ENCODE results near the gene FDX2.

Gene FDX2

DNA sequence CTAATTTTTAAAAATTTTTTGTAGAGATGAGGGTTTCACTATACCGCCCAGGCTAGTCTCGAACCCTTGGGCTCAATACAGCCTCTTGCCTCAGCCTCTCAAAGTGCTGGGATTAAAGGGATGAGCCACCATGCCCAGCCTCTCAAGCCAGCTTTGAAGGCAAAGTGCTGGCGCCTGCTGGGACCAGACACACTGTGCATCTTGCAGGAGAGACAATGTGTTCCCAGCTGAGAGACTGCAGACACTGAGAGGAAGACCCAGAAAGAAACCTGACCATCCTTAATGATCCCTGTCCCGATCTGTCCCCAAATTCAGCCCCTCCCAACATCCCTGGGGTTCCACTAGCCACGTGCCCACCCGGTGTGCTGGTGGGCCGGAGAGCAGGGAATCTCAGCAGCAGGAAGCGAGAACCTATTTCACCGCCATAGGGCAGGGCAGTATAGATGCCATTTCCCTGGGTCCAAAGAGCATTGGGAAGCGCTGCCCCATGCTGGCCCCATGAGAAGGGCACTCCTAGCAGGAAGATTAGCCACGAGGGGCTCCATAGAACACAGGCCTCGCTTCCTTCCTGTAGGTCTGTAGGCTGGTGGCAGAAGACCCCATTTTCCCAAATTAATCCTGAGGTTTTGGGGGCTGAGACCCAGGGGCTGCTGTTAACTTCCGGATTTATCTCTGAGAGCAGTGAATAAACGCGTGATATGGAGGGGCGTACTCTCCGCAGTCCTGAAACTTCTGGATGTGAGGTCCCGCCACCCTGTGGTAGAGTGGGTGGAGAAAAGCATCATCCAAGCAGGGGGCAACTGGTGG, 16.5 kb upstream of the FDX2 start:
- no peak for DNase-seq

- DNase-seq, result no peak
Observed at GRCh38 chr19:10329555-10329954, 13.7 kb upstream of the FDX2 start.

GRCh38 chr19:10328558-10329429, 13.0 kb upstream of the FDX2 start:
- no peak for DNase-seq

GRCh38 chr19:10327793-10328192, 12.0 kb upstream of the FDX2 start:
- DNase-seq, result no peak

- DNase-seq, result no peak
Observed at GRCh38 chr19:10325732-10326131, 9.9 kb upstream of the FDX2 start.

DNA sequence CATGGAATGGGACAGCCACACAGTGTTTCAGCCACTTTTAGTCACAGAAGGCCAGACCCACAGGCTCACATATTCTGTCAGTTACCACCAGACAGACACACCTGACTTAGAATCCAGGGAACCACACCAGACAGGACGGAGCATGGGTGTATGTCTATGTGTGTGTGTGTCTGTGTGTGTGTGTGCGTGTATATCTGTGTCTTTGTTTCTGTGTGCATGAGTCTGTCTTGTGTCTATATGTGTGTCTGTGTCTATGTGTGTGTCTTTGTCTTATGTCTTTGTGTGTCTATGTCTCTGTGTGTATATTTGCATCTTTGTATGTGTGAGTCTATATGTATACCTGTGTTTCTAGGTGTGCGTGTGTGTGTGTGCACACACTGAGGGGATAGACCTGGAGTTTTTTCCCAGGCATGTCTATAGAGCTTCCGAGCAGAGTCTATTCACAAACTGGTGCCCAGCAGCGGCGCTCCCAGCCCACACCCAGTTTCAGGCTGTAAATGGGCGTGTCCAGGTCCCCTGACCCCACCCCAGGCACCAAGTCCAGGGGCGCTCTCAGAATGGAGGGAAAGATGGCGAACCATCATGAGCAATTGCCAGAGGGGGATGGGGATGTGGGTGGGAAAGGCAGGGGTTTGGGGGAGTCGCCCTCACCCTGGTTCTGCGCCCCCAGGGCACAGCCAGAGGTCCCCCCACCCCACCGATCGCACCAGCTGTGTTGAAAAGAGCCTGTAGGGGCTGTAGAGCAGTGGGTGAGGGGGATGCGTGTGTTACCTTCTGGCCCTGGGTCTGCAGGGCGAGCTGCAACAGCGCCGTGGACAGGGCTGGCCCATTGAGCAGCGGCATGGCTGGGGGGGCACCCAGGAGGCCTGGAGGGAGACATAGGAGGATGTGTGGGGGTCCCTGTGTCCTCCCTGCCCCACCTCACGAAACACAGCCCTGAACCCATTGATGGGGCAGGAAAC, 6.3 kb upstream of the FDX2 start:
- no peak for DNase-seq

DNA sequence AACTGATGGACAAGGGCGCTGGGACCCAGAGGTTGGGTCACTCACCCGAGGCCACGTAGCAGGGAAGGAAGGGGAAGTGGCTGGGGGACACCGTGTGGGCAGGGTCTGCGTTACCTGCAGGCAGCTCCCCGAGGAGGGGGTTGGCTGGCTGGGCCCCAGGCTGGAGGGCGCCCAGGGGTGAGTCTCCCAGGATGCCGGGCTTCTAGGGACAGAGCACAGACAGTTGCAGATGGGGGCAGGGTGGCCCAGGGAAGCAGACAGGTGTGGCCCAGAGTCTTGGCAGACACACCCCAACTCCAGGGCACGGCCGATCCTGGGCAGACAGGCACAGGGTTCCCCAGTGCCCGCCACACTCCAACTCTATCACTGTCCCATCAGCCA, 5.6 kb upstream of the FDX2 start:
- DNase-seq, result no peak

- no peak for DNase-seq
Observed at GRCh38 chr19:10320602-10321416, 5.0 kb upstream of the FDX2 start.

- no peak for DNase-seq
Observed at GRCh38 chr19:10318807-10319682, 3.2 kb upstream of the FDX2 start.

DNA sequence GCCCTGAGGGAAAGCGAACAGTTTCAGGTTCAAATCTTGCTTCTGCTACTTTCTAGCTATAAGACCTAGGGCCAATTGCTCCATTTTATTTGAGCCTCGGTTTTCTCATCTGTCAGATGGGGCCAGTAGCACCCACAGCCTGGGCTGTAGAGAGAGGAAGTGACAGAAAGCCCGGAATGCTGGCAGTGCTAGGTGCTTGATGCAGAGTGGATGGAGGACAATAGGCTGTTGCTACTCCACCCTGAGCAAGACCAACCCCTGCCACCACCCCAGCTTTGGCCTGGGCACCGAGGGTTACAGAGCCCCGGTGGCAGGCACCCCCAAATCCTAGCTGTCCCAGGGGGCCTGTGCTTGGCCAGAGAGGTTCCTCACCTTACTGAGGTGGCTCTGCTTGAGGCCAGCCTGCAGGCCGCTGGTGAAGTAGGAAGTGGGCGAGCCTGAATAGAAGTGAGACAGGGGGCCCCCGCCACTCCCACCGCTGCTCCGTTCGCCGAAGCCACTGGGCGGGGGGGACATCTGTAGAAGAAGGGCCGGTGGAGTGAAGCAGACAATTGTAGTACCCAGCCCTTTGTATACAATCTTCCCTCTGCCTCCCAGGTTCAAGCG, 2.1 kb upstream of the FDX2 start:
- DNase-seq, result no peak

DNA sequence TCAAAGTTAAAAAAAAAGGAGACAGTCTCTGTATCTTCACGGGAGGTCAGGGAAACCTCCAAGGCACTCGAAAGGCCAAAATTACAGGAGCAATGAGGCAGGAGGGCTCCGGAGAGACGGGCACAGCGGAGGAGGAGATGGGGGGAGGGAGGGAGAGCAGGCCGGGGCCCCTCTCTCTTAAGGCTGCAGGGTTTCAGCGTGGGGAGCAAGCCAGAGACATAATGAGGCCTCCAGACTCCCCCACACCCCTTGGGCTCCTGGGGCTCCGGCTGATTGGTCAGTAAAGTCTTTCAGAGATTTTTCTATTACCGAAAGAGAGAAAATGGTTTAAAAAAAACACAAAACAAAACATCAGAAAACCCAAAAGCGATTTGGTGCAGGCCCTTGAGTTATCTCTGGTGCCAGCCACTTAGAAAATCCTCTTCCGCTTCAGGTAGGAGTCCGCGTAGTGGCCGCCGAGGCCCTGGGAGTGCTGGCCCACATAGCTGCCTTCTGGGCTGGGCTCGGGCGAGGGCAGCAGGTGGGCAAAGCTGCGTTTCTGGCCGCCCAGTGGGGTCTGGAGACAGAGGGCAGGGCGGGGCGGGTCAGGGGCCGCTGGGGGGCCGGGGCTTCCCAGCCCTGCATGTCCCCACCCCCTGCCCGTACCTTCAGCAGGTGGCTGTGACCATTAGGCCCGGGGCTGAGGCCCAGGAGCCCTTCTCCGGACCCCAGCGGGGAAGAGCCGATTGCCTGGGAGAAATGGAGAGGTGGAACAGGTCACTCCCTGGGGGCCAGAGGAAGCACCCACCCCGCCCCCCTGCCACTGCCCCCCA, 1.4 kb upstream of the FDX2 start:
- DNase-seq, result no peak

GRCh38 chr19:10316229-10317044, 622 bp upstream of the FDX2 start:
- no peak for DNase-seq

GRCh38 chr19:10309423-10309822, 6.4 kb downstream of the FDX2 start, which contains the start of gene ZGLP1:
Gene ZGLP1 (minus strand): TSS chr19:10309815.
- no peak for DNase-seq

GRCh38 chr19:10306327-10306726, 9.5 kb downstream of the FDX2 start:
- DNase-seq, result no peak

DNA sequence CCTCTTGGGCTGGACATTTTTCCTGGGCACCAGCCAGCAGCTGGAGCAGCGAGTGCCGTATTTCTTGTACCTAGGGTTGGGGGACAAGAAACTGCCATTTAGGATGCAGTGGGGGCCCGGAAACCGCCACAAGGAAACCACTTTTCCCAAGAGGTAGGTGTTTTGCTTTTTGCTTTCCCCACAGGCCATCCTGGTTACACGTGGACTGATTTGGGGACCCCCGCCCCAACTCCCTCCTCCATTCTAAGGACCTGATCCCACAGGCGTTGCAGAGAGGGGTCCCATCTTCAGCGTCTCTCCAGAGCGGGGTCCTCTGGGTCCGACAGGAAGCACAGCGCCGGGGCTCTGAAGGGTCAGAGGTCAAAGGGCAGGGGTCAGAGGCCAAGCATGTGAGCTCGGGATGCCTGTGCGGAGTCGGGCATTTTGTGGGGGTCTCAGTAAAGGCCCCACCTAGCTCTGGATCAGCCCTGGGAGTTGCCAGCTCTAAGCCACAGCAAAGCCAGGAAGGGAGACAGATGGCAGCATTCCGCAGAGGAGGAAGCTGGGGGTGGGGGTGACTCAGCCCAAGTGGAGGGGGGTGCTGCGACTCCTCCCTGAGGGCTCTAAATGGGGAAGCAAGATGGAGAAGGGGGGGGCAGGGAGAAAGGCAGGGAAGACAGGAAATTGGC, 10.5 kb downstream of the FDX2 start:
- no peak for DNase-seq

- DNase-seq, result no peak
Observed at GRCh38 chr19:10299545-10300458, 16.0 kb downstream of the FDX2 start.
